HG03460 (cell line): ENCODE measurements around the gene STK32A.
"Not testable (repeated sequence)": the region's sequence is repeated elsewhere in the genome, so short reads cannot be mapped to it uniquely, and the experiment has no call there.

Experiments
- ATAC-seq: cut with Tn5 transposase; IDR thresholded peaks from one replicate; pipeline ENCODE4 v1.9.1; 2021; ENCODE audit not compliant: unreplicated experiment

Gene STK32A

DNA sequence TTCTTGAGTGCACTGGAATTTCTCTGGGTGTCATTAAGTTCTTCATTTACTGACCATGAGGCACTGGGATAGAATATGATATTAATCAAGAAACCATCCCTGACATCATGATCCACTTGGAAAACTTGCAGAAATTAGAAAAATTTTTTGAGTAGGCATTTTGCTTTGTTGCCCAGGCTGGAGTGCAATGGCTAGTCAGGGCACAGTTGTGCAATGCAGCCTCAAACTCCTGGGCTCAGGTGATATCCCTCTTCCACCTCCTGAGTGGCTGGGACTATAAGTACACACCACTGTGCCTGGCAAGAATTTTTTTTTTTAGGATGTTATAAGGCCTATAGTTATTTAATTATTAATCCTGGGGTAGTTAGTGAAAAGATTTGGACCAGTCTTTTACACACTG is 106.5 kb downstream of the STK32A start:
- ATAC-seq: no peak

DNA sequence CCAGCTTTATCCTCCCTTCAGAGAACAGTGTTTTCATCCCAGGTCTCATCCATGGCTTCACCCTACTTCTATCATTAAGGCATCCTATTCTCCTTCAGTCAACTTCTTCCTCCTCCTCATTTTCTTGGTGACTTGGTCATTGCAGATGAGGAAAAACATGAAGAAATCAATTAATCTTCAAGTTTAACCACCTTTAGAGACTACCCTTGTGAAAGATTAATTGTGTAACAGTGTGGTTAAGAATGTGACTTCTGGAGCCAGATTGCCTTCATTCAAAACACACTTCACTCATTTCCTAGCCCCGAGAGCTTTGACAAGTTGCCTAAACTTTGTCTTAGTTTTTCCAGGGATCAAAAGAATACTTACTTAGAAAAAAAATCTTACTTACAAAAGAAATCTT is 110.0 kb downstream of the STK32A start:
- no peak for ATAC-seq

DNA sequence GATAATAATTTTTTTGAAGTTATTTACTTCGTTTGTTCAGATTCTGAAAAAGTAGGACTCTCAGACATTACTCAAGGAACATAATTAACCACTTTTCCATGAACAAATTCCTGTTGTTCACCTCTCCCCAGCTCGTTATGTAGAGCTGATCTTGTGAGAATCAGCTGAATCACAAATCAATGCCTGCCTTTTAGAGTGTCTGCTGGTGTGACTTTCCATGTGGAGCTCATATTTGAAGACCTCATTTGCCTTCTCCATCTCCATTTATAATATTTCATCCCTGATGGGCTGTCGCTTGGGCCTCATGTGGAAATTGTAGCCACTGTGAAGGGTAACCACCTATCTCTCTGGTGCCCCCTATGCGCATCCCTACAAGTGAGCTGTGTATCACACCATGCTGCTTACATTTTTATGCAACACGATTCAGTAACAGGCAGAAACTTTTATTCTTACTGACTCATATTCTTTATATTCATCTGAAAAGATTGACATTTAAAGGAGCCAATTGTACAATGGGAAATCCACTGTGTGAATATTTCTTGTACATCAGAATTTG is 111.3 kb downstream of the STK32A start:
- ATAC-seq: no peak

DNA sequence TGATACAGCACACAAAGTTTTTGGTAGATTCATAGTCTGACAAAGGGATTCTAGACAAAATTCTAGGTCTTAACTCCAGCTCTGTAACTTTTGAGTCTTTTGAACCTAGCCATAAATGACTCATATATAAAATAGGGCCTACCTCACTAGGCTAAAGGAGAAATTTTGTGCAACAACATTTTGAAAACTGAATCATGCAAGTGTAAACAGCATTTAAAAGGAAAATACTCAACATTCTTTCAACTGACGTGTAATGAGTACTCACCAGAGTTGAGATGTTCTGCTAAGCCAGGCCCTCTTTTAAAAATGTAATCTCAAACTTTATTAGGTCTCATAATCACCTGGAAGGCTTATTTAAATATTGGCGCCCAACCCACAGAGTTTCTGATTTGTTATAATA is 113.2 kb downstream of the STK32A start:
- ATAC-seq: no peak

DNA sequence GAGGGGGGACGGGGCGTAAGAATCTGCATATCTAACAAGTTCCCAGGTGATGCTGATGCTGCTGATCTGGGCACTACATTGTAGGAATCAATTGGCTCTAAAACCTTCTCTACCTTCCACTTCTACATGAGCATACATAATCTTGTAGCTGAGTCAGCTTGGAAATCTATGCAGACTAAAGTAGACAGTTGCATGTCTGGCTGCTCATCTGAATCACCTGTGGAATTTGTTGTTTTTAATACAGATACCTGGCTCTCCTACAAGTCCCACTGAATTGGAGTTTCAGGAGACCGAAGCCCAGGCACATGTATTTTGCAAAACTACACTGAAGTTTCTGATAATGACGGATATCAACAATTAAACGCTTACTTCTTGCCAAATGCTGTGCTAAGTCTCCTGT is 113.6 kb downstream of the STK32A start:
- ATAC-seq: no peak

DNA sequence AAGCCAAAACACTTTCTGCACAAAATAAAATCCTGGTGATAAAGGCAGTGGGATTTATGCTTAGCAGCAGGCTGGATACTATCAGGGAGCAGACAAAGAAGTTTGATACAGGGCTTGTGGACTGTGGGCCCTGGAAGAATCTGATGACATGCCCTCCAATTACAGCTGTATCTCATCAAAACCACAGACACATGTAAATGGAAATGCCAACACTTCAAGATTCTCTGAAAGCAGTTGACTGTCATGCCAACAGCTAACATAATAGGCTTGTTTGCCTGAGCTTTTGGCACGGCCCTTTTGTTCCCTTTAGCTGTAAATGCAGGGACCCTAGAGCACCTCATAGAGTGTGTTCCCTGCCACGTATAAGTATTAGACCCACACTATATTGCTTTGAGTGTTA is 114.4 kb downstream of the STK32A start:
- ATAC-seq: no peak

DNA sequence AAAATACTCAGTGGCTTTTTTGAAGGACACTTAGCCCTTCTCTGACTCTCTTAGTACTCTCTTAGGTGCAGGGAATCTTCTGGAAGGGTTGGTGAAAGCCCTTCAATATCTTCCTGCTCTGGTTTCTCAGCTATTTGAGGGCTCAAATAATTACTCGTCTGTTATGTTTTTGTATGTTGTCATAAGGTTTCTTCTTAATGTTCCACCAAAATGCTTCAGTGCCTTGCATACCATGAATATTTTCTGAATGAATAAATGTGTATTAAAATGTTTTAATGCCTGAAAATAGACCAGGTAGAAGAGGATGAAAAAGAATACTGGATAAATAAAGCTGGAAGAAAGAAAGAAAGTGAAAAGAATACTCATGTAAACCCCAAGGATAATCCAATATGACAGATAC is 124.3 kb downstream of the STK32A start:
- no peak for ATAC-seq

DNA sequence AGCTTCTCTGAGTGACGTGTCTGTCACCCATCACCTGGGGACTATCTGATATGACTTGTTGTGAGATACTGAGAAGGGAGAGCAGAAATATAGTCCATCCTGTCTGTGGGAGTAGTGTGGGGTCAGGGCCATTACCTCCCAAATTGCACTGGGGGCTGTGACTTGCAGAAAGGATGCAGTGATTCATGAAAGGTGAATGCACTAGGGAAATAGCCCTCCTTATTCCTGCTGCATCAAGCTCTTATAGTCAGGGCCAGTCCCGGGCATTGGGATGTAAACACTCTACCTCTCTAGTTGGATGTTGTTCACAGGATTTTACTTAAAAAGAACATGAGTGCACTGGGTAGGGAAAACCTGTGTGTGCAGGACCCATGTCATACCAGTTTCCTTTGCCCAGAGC is 124.8 kb downstream of the STK32A start:
- no peak for ATAC-seq

DNA sequence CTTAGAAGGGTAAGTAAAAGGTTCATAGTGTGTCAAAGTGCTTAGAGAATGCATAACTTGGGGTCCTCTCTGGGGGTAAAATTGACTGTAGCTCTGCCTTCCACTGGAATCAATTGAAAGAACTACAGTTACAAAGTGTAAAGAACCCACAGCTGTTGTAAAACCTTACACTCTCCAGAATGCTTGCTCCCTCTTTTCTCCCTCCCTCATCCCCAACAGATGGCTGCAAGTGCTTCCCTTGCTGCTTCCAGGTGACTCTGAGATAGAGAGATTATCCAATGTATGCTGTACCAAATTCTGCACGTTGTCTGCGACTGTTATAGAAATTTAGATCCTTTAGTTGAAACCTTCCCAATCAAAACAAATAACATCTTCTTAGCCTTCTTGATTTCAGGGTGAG is 126.0 kb downstream of the STK32A start:
- ATAC-seq: no peak

DNA sequence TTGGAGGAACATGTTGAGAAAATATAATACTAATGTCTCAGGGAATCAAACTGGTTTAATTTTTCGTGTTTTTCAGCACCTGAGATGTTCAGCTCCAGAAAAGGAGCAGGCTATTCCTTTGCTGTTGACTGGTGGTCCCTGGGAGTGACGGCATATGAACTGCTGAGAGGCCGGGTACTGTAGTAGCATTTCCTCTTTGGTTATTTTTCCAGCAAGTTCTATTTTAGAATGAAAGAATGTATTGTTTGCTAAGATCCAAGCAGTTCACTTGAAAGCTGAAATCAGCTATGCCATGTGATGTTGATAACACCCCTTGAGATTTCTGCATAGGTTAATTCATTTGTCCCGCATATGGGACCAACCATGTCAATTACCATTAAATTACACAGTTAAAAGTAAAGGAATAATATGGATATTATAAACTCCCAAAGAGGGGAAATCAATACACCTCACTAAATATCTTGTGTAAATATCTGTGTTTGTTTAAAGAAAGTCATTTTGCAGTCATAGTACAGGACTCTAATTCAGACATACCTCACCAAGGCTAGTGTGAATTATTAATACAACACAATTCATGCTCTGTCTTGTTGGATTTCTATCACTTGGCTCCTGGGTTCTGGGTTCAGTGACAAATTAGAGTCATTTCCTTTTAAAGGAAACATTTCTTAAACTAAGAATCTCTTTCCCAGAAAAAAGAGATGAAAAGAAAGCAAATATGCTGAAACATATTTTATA is 126.8 kb downstream of the STK32A start:
- no peak for ATAC-seq

DNA sequence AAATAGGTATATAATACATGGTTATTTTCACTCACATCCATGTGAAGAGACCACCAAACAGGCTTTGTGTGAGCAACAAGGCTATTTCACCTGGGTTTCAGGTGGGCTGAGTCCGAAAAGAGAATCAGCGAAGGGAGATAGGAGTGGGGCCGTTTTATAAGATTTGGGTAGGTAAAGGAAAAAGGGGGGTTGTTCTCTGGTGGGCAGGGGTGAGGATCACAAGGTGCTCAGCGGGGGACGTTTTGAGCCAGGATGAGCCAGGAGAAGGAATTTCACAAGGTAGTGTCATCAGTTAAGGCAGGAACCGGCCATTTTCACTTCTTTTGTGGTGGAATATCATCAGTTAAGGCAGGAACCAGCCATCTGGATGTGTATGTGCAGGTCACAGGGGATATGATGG is 132.6 kb downstream of the STK32A start:
- ATAC-seq: not testable (repeated sequence)

DNA sequence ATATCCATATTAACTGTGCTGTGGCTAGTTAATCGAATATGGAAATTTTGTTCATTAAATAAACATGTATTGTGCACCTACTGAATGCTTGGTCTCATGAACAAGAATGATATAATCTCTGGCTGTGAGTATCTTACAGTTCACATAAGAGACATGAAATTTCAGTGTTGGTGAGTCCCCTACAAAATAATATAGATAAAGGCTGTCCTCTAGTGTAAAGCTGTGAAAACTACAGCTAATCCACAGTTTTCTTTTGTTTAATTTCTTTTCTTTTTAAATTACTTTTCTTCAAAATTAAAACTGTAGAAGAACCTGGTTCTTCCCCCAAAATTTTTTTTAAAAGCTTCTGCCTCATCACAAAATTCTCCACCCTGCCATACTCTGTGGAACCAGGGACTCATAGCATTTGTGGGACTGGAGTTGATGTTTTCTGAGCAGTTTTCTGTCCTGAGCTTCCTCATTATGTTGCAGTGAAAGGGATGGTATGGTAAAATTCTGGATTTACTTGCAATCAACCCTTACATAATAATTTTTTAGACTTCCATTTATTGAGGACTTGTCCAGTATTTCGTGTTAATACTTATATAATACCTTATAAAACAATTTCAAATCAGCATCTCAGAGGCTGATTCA is 135.0 kb downstream of the STK32A start:
- no peak for ATAC-seq

DNA sequence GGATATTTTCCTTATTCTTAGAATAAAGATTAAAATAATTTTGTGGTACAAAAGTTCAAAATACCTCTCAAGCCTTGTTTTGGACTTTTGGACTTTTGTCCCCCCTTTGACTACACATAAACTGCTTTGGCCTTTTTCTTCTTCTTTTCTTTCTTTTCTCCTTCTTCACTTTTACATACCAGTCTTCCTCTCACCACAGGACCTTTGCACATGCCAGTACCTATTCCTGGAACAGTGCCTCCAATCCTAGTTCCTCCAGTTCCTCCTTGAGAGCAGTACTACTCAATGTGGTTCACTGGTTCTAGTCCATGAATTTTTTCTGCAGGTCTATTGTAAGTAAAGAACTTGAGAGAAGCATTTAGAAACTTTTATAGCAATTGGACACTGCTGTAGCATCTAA is 136.5 kb downstream of the STK32A start:
- no peak for ATAC-seq

DNA sequence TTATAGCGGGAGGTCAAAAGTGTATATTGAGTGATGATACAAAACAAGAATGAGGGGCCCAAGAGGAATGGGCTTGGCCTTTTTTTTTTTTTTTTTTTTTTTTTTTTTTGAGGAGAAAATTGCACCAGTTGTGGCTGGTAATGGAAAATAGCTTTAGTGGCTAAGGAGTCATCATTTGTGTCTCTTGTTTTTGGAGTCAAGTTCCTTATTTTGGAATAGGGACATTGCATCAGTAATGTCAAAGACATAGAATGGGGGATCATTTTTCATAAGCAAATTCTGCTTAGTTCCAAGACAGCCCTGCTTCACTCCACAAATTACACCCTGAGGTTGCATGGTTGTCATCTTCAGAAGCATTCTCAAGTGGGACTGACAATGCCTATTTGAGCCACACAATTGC is 137.4 kb downstream of the STK32A start:
- ATAC-seq: no peak

DNA sequence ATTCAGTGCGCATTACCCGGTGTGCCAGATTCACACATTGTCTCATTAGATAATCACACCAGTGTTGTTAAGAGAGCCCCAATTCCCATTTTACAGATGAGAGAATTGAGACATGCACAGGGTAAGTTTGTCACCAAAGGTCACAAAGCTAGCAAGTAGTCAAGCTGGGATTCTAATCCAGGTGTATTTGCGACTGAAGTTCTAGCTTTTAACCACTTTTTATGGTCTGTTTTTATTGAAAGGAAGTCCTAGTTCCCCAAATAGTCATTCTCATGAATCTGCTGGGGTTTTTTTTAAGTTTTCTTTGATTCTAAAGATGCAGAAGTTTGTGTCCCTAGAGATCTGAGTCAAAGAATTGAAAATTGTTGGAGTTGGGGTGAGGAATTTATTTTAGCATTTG is 138.5 kb downstream of the STK32A start:
- ATAC-seq: no peak

DNA sequence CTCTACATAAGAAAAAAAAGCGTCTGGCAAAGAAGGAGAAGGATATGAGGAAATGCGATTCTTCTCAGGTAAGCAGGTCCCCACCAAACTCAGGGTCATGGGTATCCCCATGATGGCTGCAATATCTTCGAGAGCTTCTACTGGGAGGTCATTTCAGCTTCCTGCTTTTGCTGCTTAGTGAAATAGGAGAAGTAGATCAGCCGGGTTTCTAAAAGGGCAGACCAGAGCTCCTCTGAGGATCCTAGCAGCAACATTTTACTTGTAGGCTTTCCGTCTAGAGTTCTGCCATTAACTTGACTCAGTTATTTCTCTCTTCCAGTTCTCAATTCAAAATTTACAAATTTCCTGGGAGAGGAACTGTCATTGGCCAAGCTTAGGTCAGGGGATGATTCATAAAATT is 140.3 kb downstream of the STK32A start:
- no peak for ATAC-seq

DNA sequence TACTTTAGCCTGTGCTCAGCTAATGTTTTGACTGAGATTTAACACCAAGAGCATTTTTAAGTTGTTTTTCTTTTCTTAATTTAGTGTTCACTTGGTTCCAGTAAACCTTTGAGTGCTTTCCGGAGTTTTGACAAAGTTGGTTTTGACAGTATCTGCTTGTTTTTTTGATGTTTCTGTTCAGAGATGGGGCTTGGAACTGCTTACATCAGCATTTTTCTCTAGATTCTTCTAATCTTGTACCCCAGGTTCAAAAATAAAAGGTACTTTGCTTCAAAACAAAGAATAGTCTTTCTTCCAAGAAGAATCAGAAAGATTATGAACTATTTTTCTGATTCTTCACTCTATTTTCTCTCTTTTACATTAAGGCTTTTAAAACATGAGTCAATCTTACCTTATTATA is 142.9 kb downstream of the STK32A start:
- no peak for ATAC-seq

DNA sequence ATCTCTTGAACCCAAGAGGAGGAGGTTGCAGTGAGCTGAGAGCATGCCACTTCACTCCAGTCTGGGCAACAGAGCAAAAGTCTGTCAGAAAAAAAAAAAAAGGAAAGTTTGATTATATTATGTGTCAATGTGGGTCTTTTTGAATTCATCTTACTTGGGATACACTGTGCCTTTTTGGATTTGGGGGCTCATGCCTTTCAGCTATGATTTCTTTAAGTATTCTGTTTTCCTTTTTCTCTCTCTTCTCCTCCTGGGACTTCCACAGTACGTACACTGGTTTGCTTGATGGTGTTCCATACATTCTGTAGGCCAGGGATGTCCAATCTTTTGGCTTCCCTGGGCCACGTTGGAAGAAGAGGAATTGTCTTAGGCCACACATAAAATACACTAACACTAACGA is 146.7 kb downstream of the STK32A start:
- no peak for ATAC-seq

DNA sequence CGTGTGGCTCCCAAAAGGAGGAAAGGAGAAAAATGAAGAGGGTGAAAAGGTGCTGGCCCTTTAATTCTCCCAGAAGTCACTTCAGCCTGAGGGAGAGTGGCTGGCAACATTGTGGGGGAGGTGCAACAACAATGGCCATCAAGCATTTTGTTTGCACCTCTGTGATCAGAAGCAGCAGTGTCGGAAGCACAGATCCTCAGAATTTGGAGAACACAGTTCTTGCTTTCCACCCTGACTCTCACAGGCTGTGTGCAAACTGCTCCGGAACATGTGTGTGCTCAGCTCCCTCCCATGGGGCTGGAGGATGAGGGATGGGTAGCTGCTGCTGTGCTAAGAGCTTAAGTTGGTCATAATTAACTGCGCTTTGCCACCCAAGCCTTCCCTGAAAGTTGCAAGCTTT is 147.9 kb downstream of the STK32A start:
- no peak for ATAC-seq

DNA sequence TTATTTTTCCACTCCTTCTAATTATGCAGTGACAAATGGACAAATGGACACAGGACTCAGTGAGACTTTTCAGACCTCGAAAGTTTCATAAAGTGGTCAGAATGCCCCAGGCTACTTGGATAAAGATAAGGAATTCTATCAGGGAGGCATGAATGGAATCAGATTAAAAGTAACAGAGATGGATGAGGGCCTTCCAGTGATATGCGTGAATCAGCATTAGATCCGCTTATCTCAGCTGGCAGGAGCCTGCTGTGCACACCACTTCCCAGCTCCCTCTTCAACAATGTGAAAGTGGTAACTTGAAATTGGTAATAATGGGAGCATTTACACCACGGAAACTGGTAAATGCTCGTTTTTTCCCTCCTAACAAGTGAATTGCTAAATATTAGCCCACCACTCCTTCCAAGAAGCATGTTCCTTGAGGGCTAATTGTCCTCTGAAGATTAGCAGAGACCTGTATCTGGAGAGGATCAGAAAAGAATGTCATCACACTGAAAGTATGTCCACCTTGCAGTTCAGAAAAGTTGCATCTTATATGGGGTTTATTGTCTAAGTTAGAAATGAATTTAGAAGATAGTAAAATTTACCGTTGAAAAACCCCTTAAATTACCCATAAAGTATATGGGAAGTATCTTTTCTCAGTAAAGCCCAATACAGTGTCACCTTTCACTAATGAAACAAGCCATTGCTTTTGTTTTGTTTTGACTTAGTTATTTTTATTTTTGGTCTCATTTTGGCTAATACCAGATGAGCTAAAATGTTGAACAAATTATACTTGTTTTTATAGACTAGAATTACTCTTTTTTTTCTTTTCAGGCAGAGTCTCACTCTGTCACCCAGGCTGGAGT is 149.7 kb downstream of the STK32A start:
- ATAC-seq: no peak

DNA sequence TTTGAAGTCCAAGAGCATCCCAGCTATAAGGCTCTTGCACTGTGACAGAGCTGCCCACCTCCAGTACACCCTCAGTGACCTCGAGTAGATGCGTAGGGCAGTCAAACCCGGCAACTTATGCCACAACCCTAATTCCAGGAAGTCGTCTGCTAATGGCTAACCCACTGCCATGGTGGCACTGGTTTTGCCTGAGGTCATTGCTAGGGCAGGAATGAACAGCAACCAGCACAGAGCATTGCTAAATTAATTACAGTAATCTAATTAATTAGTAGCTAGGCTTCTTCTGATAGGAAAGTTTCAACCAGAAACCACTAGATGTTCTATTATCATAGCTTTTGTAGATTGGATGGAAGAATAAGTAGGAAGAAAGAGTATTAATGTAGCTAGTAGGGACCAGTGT is 152.3 kb downstream of the STK32A start:
- ATAC-seq: no peak
